GM23338 (cell line): ENCODE data around the gene MEGF11.

ENCODE experiments used
- CREB1 ChIP-seq: fragments of 250-450 bp; sonication (Bioruptor Pico); IDR thresholded peaks from 2 replicates; pipeline ENCODE4 v1.5.0; 2020; ENCODE audit warnings: low read depth, mild to moderate bottlenecking, moderate library complexity
- EZH2 ChIP-seq: fragments of 200-600 bp; sonication (generic); IDR thresholded peaks from one replicate; pipeline ENCODE4 v1.8.0; 2017; ENCODE audit warnings: antibody characterized with exemption, mild to moderate bottlenecking, low read depth; ENCODE audit not compliant: unreplicated experiment
- POLR2AphosphoS5 ChIP-seq: IDR thresholded peaks from 2 replicates; pipeline ENCODE4 v1.6.1; 2016; ENCODE audit warnings: antibody characterized with exemption, low read depth
- TF ChIP-seq, protein P1 (sequence below), 2 experiments: fragments of 200-600 bp in 1 of 2; sonication (generic) in 1 of 2; conservative IDR thresholded peaks; 2 replicates each; pipeline versions ENCODE4 v1.5.1 to v1.6.1; 2016 to 2017; ENCODE audit warnings: antibody characterized with exemption in 2 of 2, low read depth in 2 of 2, mild to moderate bottlenecking in 2 of 2, moderate library complexity in 1 of 2
- TF ChIP-seq, protein P2 (sequence below): IDR thresholded peaks from one replicate; pipeline ENCODE4 v1.6.1; 2018; ENCODE audit warnings: antibody characterized with exemption; ENCODE audit not compliant: unreplicated experiment

GRCh38 chr15:66254089-66254950, 770 bp upstream of the MEGF11 start:
- TF ChIP-seq, protein P1, sequence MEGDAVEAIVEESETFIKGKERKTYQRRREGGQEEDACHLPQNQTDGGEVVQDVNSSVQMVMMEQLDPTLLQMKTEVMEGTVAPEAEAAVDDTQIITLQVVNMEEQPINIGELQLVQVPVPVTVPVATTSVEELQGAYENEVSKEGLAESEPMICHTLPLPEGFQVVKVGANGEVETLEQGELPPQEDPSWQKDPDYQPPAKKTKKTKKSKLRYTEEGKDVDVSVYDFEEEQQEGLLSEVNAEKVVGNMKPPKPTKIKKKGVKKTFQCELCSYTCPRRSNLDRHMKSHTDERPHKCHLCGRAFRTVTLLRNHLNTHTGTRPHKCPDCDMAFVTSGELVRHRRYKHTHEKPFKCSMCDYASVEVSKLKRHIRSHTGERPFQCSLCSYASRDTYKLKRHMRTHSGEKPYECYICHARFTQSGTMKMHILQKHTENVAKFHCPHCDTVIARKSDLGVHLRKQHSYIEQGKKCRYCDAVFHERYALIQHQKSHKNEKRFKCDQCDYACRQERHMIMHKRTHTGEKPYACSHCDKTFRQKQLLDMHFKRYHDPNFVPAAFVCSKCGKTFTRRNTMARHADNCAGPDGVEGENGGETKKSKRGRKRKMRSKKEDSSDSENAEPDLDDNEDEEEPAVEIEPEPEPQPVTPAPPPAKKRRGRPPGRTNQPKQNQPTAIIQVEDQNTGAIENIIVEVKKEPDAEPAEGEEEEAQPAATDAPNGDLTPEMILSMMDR (conservative IDR thresholded peaks at IDR 0.05; ENCODE audit: low read depth in 2 of 2) = no peak
- TF ChIP-seq POLR2AphosphoS5 (no peak), EZH2 (peak; percentile 81), CREB1 (CRISPR knock-in tag) (no peak)
- TF ChIP-seq, protein P2, sequence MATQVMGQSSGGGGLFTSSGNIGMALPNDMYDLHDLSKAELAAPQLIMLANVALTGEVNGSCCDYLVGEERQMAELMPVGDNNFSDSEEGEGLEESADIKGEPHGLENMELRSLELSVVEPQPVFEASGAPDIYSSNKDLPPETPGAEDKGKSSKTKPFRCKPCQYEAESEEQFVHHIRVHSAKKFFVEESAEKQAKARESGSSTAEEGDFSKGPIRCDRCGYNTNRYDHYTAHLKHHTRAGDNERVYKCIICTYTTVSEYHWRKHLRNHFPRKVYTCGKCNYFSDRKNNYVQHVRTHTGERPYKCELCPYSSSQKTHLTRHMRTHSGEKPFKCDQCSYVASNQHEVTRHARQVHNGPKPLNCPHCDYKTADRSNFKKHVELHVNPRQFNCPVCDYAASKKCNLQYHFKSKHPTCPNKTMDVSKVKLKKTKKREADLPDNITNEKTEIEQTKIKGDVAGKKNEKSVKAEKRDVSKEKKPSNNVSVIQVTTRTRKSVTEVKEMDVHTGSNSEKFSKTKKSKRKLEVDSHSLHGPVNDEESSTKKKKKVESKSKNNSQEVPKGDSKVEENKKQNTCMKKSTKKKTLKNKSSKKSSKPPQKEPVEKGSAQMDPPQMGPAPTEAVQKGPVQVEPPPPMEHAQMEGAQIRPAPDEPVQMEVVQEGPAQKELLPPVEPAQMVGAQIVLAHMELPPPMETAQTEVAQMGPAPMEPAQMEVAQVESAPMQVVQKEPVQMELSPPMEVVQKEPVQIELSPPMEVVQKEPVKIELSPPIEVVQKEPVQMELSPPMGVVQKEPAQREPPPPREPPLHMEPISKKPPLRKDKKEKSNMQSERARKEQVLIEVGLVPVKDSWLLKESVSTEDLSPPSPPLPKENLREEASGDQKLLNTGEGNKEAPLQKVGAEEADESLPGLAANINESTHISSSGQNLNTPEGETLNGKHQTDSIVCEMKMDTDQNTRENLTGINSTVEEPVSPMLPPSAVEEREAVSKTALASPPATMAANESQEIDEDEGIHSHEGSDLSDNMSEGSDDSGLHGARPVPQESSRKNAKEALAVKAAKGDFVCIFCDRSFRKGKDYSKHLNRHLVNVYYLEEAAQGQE = no peak
